GM21381 (cell line): ENCODE results near the gene ABL1.

Source experiments
- ATAC-seq: cut with Tn5 transposase; IDR thresholded peaks from one replicate; pipeline ENCODE4 v1.9.1; 2021; ENCODE audit warnings: mild to moderate bottlenecking, moderate library complexity; ENCODE audit not compliant: unreplicated experiment

Gene ABL1

GRCh38 chr9:130914417-130915095 is 79.5 kb downstream of the ABL1 start:
- ATAC-seq = no peak

GRCh38 chr9:130915096-130915447 is 80.0 kb downstream of the ABL1 start:
- no peak for ATAC-seq

GRCh38 chr9:130917168-130917960 is 82.3 kb downstream of the ABL1 start:
- no peak for ATAC-seq

- ATAC-seq = no peak
These were observed 83.2 kb downstream of the ABL1 start for GRCh38 chr9:130918101-130918825.

GRCh38 chr9:130918826-130919558 is 83.9 kb downstream of the ABL1 start:
- no peak for ATAC-seq

GRCh38 chr9:130919559-130920145 is 84.6 kb downstream of the ABL1 start:
- ATAC-seq = no peak

- no peak for ATAC-seq
These were observed 85.2 kb downstream of the ABL1 start for GRCh38 chr9:130920233-130920632.

GRCh38 chr9:130920762-130921299 is 85.8 kb downstream of the ABL1 start:
- no peak for ATAC-seq

GRCh38 chr9:130921300-130921988 is 86.4 kb downstream of the ABL1 start:
- ATAC-seq = no peak

- no peak for ATAC-seq
These were observed 87.2 kb downstream of the ABL1 start for GRCh38 chr9:130921989-130922892.

- ATAC-seq = no peak
These were observed 88.0 kb downstream of the ABL1 start for GRCh38 chr9:130922893-130923610.

- ATAC-seq = no peak
These were observed 88.8 kb downstream of the ABL1 start for GRCh38 chr9:130923611-130924447.

GRCh38 chr9:130924448-130924788 is 89.4 kb downstream of the ABL1 start:
- ATAC-seq = no peak

- no peak for ATAC-seq
These were observed 90.1 kb downstream of the ABL1 start for GRCh38 chr9:130925050-130925678.

GRCh38 chr9:130927338-130927737 is 92.3 kb downstream of the ABL1 start:
- no peak for ATAC-seq

GRCh38 chr9:130927995-130928900 is 93.2 kb downstream of the ABL1 start:
- no peak for ATAC-seq
